HG03354 (cell line): ENCODE measurements around the gene OR52N1.

ENCODE experiments used
- ATAC-seq: cut with Tn5 transposase; IDR thresholded peaks from one replicate; pipeline ENCODE4 v1.9.1; 2021; ENCODE audit warnings: mild to moderate bottlenecking; ENCODE audit not compliant: unreplicated experiment, poor library complexity, severe bottlenecking

OR52N1 gene

GRCh38 chr11:5737091-5737490 lies 54.0 kb downstream of the OR52N1 start:
- ATAC-seq: no peak
